Mammary epithelial cell (primary cell): Measurements from ENCODE around the gene WDR64.

Source experiments
- CTCF ChIP-seq, 2 donors: IDR thresholded peaks in 1 of 2; conservative IDR thresholded peaks in 1 of 2; 2 replicates each; pipeline ENCODE4 v1.5.1; 2011 to 2012; ENCODE audit warnings: inconsistent platforms in 2 of 2, low read length in 2 of 2, mild to moderate bottlenecking in 2 of 2, control low read depth in 1 of 2, low read depth in 1 of 2; ENCODE audit not compliant: insufficient read depth in 1 of 2; ENCODE audit errors: extremely low read depth in 1 of 2
- EZH2 ChIP-seq: IDR thresholded peaks from 2 replicates; pipeline ENCODE4 v1.6.1; 2012; ENCODE audit warnings: low read length, inconsistent platforms, borderline replicate concordance

- no peak for TF ChIP-seq CTCF (conservative IDR thresholded peaks at IDR 0.05 in 1 of 2, IDR thresholded peaks at IDR 0.05 in 1 of 2; ENCODE audit: extremely low read depth in 1 of 2, insufficient read depth in 1 of 2, low read depth in 1 of 2, low read length in 2 of 2)
- TF ChIP-seq EZH2 = no peak
Measured at GRCh38 chr1:241697640-241698018, 45.5 kb downstream of the WDR64 start.
